GM19468 (cell line): ENCODE data around the gene PSMB2.

Source experiments
- ATAC-seq: cut with Tn5 transposase; IDR thresholded peaks from one replicate; pipeline ENCODE4 v1.9.1; 2021; ENCODE audit warnings: mild to moderate bottlenecking, moderate library complexity, moderate number of reproducible peaks; ENCODE audit not compliant: unreplicated experiment; ENCODE audit errors: extremely low read depth

The PSMB2 gene

DNA sequence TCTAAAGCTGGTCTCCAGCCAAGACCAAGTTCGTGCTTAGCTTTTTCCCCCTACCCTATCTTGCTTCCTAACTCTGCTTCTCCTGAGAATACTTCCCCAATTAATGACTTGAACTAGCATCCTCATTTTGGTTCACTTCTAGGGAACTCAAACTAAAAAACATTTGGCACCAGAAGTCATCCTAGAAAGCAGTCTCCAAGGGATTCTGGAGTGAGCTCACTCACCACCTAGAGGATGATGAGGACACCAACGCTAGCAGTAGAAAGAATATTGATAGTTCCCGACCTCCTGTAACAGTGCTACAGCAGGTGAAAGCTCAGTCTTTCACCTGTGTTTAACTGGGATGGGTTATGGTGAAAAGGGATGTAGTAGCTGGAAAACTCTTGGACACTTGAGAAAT, 4.7 kb upstream of the PSMB2 start:
- ATAC-seq: no peak

GRCh38 chr1:35644204-35644603, 2.9 kb upstream of the PSMB2 start:
- no peak for ATAC-seq

GRCh38 chr1:35642471-35642955, 1.2 kb upstream of the PSMB2 start:
- ATAC-seq: no peak

GRCh38 chr1:35640380-35641232, 720 bp downstream of the PSMB2 start:
- no peak for ATAC-seq

GRCh38 chr1:35637401-35637809, 3.9 kb downstream of the PSMB2 start:
- ATAC-seq: no peak

- ATAC-seq: no peak
Measured at GRCh38 chr1:35633547-35633946, 7.8 kb downstream of the PSMB2 start.

- no peak for ATAC-seq
Measured at GRCh38 chr1:35631396-35631795, 9.9 kb downstream of the PSMB2 start.

DNA sequence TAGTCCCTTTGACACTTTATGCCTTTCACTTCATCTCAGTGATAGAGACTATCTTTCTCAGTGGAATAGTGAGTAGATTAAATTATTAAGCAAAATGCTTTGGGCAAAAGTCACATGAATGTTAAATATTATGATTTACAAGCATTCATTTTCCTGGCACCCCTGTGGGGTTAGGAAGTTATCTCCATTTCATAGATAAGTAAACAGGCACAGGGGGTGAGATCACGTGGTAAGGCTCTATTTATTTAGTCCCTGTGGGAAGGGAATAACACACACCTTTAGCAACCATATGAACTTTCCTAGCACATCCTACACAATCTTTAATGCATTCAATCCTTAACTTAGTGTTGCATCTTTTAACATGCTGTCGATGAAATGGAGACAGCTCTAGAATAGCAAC, 12.3 kb downstream of the PSMB2 start:
- ATAC-seq: no peak

DNA sequence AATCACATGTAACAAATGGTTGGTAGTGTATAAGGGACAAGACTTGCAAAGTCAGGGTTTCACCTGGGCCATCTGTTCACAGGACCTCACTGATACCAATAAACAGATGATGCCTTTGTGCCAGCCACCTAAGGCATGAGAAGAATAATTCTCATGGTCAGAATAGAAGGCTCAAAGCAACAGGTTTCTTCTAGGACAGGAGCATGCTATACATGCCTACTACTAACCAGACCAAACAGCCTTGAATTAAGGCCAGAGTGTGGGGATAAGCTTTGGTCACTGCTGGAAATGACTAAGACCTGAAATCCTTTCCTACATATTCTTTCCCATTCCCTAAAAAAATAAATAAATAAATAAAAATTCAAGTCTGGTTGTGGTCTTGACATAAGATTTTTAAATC, 17.5 kb downstream of the PSMB2 start:
- no peak for ATAC-seq

- no peak for ATAC-seq
Measured at GRCh38 chr1:35622510-35623178, 18.7 kb downstream of the PSMB2 start.

GRCh38 chr1:35619237-35620121, 21.8 kb downstream of the PSMB2 start:
- ATAC-seq: no peak

- no peak for ATAC-seq
Measured at GRCh38 chr1:35615440-35615839, 25.9 kb downstream of the PSMB2 start.

- ATAC-seq: no peak
Measured at GRCh38 chr1:35611655-35612054, 29.7 kb downstream of the PSMB2 start.

GRCh38 chr1:35605867-35606182, 35.5 kb downstream of the PSMB2 start:
- ATAC-seq: no peak

DNA sequence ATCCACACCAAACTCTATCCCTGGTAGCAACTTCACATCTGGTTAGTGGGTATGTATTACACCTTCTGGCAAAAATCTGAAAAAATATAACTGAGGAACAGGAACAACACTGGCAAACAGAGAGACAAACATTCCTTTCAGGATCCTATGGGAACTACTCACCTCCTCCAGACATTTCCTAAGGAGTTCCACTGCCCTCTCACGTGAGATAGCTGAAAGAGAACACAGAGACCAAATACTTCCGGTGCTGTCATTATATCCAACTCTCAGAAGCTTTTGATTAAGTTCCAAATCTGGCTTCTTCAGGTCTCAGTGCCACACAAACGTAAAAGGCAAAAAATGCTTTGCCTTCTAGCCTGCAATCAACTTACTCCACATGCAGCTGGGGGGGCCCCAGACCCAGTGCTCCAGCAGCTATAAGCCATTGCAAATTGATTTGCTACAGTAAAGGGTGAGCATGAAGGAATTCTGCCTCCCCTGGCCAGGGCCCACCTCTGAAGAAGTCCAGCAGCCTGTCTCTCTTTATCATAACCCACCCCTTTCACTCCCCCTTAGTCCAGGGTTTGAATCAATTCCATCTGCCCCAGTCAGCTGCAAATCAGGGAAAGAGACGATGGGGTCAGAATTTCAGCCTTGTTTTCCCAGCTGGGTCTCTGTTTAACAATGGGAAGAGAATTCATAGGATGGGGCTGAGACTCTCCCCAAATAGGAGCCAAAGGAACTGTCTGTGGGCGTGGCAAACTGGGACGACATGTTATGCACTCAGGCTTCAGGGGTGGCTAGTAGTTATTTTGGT, 36.1 kb downstream of the PSMB2 start:
- no peak for ATAC-seq

- ATAC-seq: no peak
Measured at GRCh38 chr1:35603941-35604340, 37.4 kb downstream of the PSMB2 start.

- ATAC-seq: no peak
Measured at GRCh38 chr1:35603468-35603867, 37.9 kb downstream of the PSMB2 start.

GRCh38 chr1:35600593-35600992, 40.7 kb downstream of the PSMB2 start:
- no peak for ATAC-seq

DNA sequence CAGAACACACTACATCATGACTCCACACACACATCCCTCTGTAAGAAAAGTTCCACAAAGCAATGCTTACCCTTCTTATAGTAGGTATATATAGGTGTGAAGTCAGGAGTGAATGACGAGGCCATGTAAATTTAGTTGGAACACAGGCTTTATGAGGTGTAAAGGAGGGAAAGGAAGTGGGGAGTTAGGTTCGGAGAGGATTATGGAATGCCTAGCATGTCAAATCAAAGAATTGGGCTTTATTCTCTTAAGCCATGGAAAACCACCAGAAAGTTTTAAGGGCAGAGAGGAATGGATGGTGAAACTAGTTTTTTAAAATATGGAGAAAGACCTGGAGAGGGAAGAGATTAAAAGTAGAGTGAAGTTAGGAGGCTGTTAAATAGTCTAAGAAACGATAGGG, 41.9 kb downstream of the PSMB2 start:
- ATAC-seq: no peak

GRCh38 chr1:35598895-35599294, 42.4 kb downstream of the PSMB2 start:
- ATAC-seq: no peak
